Suprapubic skin (tissue), 4 donors: ENCODE measurements around the gene C16orf96. TPM values are rescaled to one million over a fixed set of nuclear protein-coding genes. Genes with fewer than 3 reads are reported as not detected.

Source experiments
- DNase-seq, 2 donors: peaks; one replicate each; pipeline ENCODE4 v3.0.0-alpha.2; 2019; ENCODE audit warnings: low spot score in 2 of 2
- H3K27ac ChIP-seq: fragments of 200-600 bp; sonication (generic); one replicate; pipeline ENCODE4 v1.5.1; 2019
- H3K27me3 ChIP-seq: fragments of 200-600 bp; sonication (generic); one replicate; pipeline ENCODE4 v1.5.1; 2019
- H3K36me3 ChIP-seq: fragments of 200-600 bp; sonication (generic); one replicate; pipeline ENCODE4 v1.5.1; 2019
- H3K4me1 ChIP-seq: fragments of 200-600 bp; sonication (generic); one replicate; pipeline ENCODE4 v1.5.1; 2019
- H3K4me3 ChIP-seq: fragments of 200-600 bp; sonication (generic); one replicate; pipeline ENCODE4 v1.5.1; 2019; ENCODE audit warnings: mild to moderate bottlenecking
- H3K9me3 ChIP-seq: fragments of 200-600 bp; sonication (generic); one replicate; pipeline ENCODE4 v1.5.1; 2019
- CTCF ChIP-seq, 2 donors: fragments of 200-600 bp in 1 of 2; fragments of 450-650 bp in 1 of 2; sonication (generic) in 1 of 2; IDR thresholded peaks; one replicate each; pipeline ENCODE4 v1.5.1; 2016 to 2019; ENCODE audit warnings: antibody characterized with exemption in 2 of 2, mild to moderate bottlenecking in 1 of 2, moderate library complexity in 1 of 2
- EP300 ChIP-seq: sonication (generic); formaldehyde crosslinking; IDR thresholded peaks from one replicate; pipeline ENCODE4 v1.6.1; 2017; ENCODE audit warnings: antibody characterized with exemption
- POLR2A ChIP-seq, 2 donors: fragments of 450-650 bp; IDR thresholded peaks; one replicate each; pipeline ENCODE4 v1.6.1; 2017; ENCODE audit warnings: antibody characterized with exemption in 2 of 2, mild to moderate bottlenecking in 2 of 2, moderate library complexity in 2 of 2
- POLR2AphosphoS5 ChIP-seq, 3 donors: sonication (generic); formaldehyde crosslinking; IDR thresholded peaks; one replicate each; pipeline ENCODE4 v1.6.1; 2017; ENCODE audit warnings: antibody characterized with exemption in 3 of 3
- WGBS: methylation state at CpG from one replicate; pipeline ENCODE4 v1.1.5; 2018; 5-methylcytosine and 5-hydroxymethylcytosine counted together
- total RNA-seq, 4 donors: library from RNA; depleted of rRNA; stranded (reverse); fragments of >200 nt; gene quantifications; one replicate each; pipeline ENCODE4 v1.1.0, GENCODE V29; 2016

The C16orf96 gene
- 1 to 10 TPM in 1 of 4 donors, under 1 TPM in 3; 0.15 to 1.2 (median 0.33) TPM for total RNA-seq

DNA sequence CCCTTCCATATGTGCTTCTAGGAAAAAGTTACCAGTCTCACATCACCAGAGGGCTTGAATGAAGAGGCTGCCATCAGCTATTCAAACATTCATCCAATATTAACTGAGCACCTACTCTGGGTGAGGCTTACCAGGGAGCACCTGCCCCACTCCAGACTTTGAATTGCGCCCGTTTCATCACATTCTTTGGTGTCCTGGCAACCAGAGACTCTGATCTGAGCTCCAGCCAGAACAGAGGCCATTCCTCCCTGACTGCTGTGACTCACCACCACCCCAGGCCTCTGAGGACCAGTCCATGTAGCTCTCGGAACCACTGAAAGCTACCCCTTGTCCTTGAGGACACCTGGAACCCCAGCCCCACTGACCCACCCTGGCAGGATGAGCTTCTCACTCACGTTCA is at the start of gene C16orf96:
Gene C16orf96 (plus strand): TSS at position 229 of the 400 bp plus-strand sequence. CDS start 150 bp downstream, at position 379.
- no peak for TF ChIP-seq POLR2A (IDR thresholded peaks at IDR 0.05)
- no peak for TF ChIP-seq EP300
- TF ChIP-seq POLR2AphosphoS5 (IDR thresholded peaks at IDR 0.05), result no peak
- no peak for TF ChIP-seq CTCF (IDR thresholded peaks at IDR 0.05)
- Histone ChIP-seq H3K4me1 (no peaks in the 10 kb centered on the region), H3K4me3 (no peak within 1 kb of the TSS), H3K36me3 (no peaks in the 10 kb centered on the region), H3K27me3 (no peaks in the 10 kb centered on the region), H3K27ac (no peak within 1 kb of the TSS), H3K9me3 (no peaks in the 10 kb centered on the region)
- DNase-seq, result no peak
- 75% methylated on average over 3 of the region's 4 CpGs for WGBS

DNA sequence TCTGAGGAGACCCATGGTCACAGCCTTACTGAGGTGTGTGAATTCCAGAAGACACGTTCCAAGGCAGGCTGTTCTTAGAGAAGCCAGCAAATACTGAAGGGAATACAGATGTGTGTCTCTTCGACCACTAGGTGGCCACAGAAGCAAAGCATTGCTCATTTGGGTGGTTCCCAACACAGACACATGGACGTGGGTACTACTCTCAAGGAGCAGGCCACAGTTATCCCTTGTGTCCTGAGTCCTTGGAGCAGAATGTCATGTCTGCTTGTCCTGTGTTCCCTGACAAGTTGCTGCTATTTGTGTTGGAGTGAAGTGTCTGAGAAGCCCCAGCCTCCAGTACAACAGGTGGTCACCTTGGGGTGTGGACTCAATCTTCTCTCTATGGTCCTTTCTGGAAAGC is 49.7 kb upstream of the C16orf96 start:
- Histone ChIP-seq H3K4me3 (no peak overlapping the region), H3K36me3 (peaks cover 47% of the 10 kb centered on the region), H3K27me3 (no peaks in the 10 kb centered on the region), H3K4me1 (peaks cover 39% of the 10 kb centered on the region), H3K9me3 (no peaks in the 10 kb centered on the region), H3K27ac (no peak overlapping the region)
- DNase-seq, result no peak
- 3% methylated on average over 3 of the region's 3 CpGs for WGBS
- TF ChIP-seq CTCF (IDR thresholded peaks at IDR 0.05) (peak; percentile 76 to 83), POLR2AphosphoS5 (IDR thresholded peaks at IDR 0.05) (peak in 2 of 3 donors; percentile 31 to 35), POLR2A (IDR thresholded peaks at IDR 0.05) (no peak)

GRCh38 chr16:4507588-4508345 is 48.4 kb upstream of the C16orf96 start:
- H3K4me1 ChIP-seq, result peaks cover 40% of the 10 kb centered on the region
- H3K27me3 ChIP-seq, result no peaks in the 10 kb centered on the region
- TF ChIP-seq EP300, result no peak
- TF ChIP-seq CTCF (IDR thresholded peaks at IDR 0.05), result no peak
- no peak for TF ChIP-seq POLR2AphosphoS5 (IDR thresholded peaks at IDR 0.05)
- no peak for TF ChIP-seq POLR2A (IDR thresholded peaks at IDR 0.05)
- H3K27ac ChIP-seq, result no peak overlapping the region
- no peak overlapping the region for H3K4me3 ChIP-seq
- H3K9me3 ChIP-seq, result no peaks in the 10 kb centered on the region
- H3K36me3 ChIP-seq, result peaks cover 59% of the 10 kb centered on the region
- WGBS, result 90% methylated on average over 17 of the region's 17 CpGs
- DNase-seq, result no peak

GRCh38 chr16:4508806-4509205 is 47.3 kb upstream of the C16orf96 start:
- Histone ChIP-seq H3K36me3 (peaks cover 69% of the 10 kb centered on the region), H3K9me3 (no peaks in the 10 kb centered on the region), H3K27ac (no peak overlapping the region), H3K4me3 (no peak overlapping the region), H3K4me1 (peaks cover 48% of the 10 kb centered on the region), H3K27me3 (no peaks in the 10 kb centered on the region)
- WGBS, result no CpG with 5 or more reads among the region's 3 CpGs
- TF ChIP-seq CTCF (IDR thresholded peaks at IDR 0.05), result no peak
- TF ChIP-seq EP300, result no peak
- TF ChIP-seq POLR2AphosphoS5 (IDR thresholded peaks at IDR 0.05), result no peak
- no peak for TF ChIP-seq POLR2A (IDR thresholded peaks at IDR 0.05)
- no peak for DNase-seq

- Histone ChIP-seq H3K27ac (no peak overlapping the region), H3K4me3 (no peak overlapping the region), H3K36me3 (peaks cover 71% of the 10 kb centered on the region), H3K9me3 (no peaks in the 10 kb centered on the region), H3K4me1 (peaks cover 51% of the 10 kb centered on the region), H3K27me3 (no peaks in the 10 kb centered on the region)
- DNase-seq, result no peak
- 89% methylated on average over 8 of the region's 8 CpGs for WGBS
- no peak for TF ChIP-seq POLR2A (IDR thresholded peaks at IDR 0.05)
- no peak for TF ChIP-seq EP300
Measured at GRCh38 chr16:4509420-4509819, 46.7 kb upstream of the C16orf96 start.
